Bronchial epithelial cell (primary cell): ENCODE measurements around the gene RPS10. TPM values are rescaled to one million over a fixed set of nuclear protein-coding genes. Genes with fewer than 3 reads are reported as not detected.

Experiments
- DNase-seq: peaks from one replicate; pipeline ENCODE4 v3.0.0-alpha.2; 2010; ENCODE audit warnings: low read depth
- FAIRE-seq: peaks from 2 replicates; lab custom pipeline; 2011; peaks lifted over from hg19 to GRCh38; lab: Jason Lieb, UNC
- H3K27me3 ChIP-seq: 2 replicates; pipeline ENCODE4 v1.5.1; 2011; ENCODE audit warnings: low read length; ENCODE audit not compliant: control insufficient read depth, insufficient read depth
- H3K36me3 ChIP-seq: 2 replicates; pipeline ENCODE4 v1.5.1; 2011; ENCODE audit warnings: low read length; ENCODE audit not compliant: control insufficient read depth, insufficient read depth
- H3K4me3 ChIP-seq: 2 replicates; pipeline ENCODE4 v1.5.1; 2011; ENCODE audit warnings: mild to moderate bottlenecking, low read depth, low read length, control low read depth
- total RNA-seq: library from RNA; depleted of rRNA; stranded (reverse); fragments of >200 nt; gene quantifications from 2 replicates; pipeline ENCODE4 v1.2.1, GENCODE V29; 2014
- TF ChIP-seq, protein P1 (sequence below): IDR thresholded peaks from 2 replicates; pipeline ENCODE4 v1.5.1; 2011; ENCODE audit warnings: mild to moderate bottlenecking, moderate library complexity, low read length, control low read depth, inconsistent platforms; ENCODE audit not compliant: insufficient read depth, severe bottlenecking

The RPS10 gene
- total RNA-seq, 1 donor from 2014 or later, result 3,887 TPM

DNA sequence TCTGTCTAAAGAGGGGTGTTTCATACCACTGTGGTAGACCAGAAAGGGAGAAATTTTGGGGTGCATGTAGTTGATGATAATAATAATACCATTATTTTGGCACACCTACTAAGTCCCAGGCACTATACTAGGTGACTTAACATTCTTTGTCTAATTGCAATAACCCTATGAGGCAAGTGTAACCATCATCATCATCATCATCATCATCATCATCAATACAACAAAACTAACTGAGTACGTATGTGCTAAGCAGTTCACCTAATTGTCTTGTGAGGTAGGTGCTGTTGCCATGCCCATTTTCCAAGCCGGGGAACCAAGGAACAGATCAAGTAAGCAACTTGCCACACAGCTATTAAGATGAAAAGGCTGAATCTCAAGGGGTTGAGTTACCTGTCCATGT is 37.4 kb upstream of the RPS10 start:
- TF ChIP-seq, protein P1, sequence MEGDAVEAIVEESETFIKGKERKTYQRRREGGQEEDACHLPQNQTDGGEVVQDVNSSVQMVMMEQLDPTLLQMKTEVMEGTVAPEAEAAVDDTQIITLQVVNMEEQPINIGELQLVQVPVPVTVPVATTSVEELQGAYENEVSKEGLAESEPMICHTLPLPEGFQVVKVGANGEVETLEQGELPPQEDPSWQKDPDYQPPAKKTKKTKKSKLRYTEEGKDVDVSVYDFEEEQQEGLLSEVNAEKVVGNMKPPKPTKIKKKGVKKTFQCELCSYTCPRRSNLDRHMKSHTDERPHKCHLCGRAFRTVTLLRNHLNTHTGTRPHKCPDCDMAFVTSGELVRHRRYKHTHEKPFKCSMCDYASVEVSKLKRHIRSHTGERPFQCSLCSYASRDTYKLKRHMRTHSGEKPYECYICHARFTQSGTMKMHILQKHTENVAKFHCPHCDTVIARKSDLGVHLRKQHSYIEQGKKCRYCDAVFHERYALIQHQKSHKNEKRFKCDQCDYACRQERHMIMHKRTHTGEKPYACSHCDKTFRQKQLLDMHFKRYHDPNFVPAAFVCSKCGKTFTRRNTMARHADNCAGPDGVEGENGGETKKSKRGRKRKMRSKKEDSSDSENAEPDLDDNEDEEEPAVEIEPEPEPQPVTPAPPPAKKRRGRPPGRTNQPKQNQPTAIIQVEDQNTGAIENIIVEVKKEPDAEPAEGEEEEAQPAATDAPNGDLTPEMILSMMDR, result no peak
- Histone ChIP-seq H3K27me3 (peaks cover 2% of the 10 kb centered on the region), H3K36me3 (no peaks in the 10 kb centered on the region), H3K4me3 (no peak overlapping the region)
- FAIRE-seq, result no peak
- no peak for DNase-seq

DNA sequence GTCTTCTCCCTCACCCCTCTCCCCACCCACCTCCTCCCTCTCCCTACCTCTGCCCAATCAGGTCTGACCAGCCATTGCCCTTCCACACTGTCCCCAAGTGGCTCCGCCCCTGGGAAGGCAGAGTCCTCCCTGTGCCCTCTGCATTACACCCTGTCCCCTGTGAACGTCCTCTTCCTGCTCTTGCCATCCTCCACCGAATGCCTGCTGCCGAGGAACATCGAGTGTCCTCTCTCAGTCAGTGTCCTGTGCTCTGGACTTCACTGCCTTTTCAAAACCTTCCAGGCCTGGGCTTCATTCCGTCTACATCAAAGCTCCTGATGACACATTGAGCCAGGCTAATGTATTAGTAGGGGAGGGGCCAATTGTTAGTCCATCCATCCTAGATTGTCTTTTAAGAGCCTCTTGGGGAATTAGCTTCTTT is 36.7 kb upstream of the RPS10 start:
- TF ChIP-seq, protein P1, result no peak
- Histone ChIP-seq H3K27me3 (peaks cover 2% of the 10 kb centered on the region), H3K4me3 (no peak overlapping the region), H3K36me3 (no peaks in the 10 kb centered on the region)
- DNase-seq (no peak), FAIRE-seq (no peak)

DNA sequence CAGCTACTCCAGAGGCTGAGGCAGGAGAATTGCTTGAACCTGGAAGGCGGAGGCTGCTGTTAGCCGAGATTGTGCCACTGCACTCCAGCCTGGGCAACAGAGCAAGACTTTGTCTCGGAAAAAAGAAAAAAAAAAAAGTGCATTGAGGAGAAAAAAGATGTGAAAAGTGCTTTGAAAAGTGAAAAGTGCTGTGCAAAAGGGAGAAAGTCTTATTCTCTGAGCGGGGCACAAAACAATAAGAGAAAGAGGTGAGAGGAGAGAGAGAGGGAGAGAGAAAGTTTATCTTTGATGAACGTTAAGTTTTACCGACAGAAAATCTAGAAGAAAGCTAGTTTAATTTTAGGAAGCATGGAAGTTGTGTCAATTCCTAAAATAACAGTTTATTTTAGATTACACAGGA is 36.1 kb upstream of the RPS10 start:
- H3K27me3 ChIP-seq, result peaks cover 2% of the 10 kb centered on the region
- TF ChIP-seq, protein P1, result no peak
- no peak overlapping the region for H3K4me3 ChIP-seq
- FAIRE-seq (no peak), DNase-seq (no peak)
- no peaks in the 10 kb centered on the region for H3K36me3 ChIP-seq

DNA sequence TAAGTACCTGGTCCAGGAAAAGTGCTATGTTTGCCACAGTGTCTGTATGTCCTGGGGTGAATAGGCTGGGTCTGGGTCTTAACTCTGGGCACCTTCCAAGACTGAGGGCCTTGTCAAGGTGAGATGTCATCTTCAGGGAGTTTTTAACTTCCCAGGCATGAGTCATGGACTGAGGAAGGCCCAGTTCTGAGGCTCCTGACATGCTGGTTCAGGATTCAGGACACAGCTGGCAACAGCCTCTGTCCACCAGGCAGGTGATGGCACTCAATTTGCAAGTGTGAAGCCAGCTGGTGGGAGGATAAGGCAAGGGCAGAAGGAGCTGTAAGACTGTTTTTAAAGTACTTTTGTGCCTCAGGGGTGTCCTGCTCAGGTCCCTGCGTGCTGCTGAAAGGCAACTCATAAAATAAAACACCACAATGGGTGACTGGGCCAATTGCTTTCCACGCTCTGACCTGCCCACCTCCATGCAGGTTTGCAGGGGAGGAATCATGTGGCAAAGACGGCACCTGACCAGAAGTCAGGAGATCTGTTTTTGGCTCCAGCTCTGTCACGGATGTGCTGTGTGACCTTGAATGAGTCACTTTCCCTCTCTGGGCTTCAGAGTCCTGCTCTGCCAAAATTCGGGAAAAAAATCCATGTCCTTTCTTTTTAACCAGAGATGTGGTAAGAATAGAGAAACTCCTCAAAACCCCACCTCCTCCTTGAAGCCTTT is 35.1 kb upstream of the RPS10 start:
- DNase-seq (peak; percentile 63), FAIRE-seq (no peak)
- Histone ChIP-seq H3K36me3 (no peaks in the 10 kb centered on the region), H3K27me3 (no peaks in the 10 kb centered on the region), H3K4me3 (no peak overlapping the region)
- TF ChIP-seq, protein P1, result no peak

DNA sequence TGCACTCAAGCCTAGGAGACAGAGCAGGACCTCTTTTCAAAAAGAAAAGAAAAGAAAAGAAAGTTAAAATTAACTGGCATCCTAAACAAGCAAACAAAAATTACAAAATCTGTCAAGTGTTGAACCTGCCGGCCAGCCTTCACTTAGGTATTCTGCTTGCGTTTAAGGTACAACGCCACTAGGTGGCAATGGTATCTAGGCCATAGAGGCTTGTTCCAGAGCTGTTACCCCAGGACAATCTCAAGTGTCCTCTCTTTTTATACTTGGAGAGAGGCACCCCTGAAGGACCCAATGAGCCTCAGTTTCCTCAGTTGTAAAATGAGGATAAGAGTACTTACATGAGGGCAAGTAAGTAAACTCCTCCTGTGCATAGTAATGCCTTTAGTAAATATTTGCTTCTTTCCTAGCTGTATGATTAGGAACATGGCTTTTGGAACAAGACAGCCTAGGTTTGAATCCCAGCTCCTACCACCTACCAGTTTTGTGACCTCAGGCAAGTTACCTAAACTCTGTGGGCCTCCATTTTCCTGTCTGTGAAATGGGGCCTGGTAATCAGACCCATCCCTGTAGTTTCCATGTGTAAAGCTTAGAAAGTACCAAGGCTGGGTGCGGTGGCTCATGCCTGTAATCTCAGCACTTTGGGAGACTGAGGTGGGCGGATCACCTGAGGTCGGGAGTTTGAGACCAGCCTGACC is 34.2 kb upstream of the RPS10 start:
- peak; percentile 66 for DNase-seq
- TF ChIP-seq, protein P1, result peak; percentile 83
- no peak for FAIRE-seq
- Histone ChIP-seq H3K27me3 (no peaks in the 10 kb centered on the region), H3K36me3 (no peaks in the 10 kb centered on the region), H3K4me3 (no peak overlapping the region)
